ENCODE data around the gene CLEC19A.

- no peak for TF ChIP-seq EP300 (IDR thresholded peaks at IDR 0.05)
- no peak for TF ChIP-seq CTCF (IDR thresholded peaks at IDR 0.05)
- no peak for TF ChIP-seq POLR2AphosphoS5 (IDR thresholded peaks at IDR 0.05)
Observed at GRCh38 chr16:19323596-19323995, 38.1 kb downstream of the CLEC19A start.
